Measurements from ENCODE around the gene TEAD3.
A peak's percentile ranks its signal among the peaks of the same experiment; 100 is the strongest.
"Not testable (repeated sequence)": the region's sequence is repeated elsewhere in the genome, so short reads cannot be mapped to it uniquely, and the experiment has no call there.

TEAD3 gene

DNA sequence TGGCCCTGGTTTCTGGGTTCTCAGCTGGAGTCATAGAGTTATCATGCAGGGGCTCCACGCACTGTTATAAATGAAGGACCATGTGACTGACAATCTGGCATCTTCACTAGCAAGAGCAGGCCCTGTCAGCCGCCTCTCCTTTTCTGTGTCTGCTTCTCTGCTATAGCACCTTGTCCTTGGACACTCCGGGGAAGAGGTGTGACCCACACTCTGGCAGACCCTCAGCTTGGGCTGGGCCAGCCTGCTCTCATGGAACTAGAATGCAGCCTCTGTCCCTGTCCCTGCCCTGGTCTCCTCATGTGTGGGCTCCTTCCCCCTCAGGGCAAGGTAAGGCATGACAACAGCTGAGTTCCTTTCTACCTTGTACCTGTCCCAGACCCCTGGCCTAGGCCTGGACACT lies 55.7 kb downstream of the TEAD3 start:
- Mint-ChIP-seq H3K36me3 (no peaks in the 10 kb centered on the region), H3K9me3 (no peaks in the 10 kb centered on the region), H3K27me3 (no peaks in the 10 kb centered on the region), H3K27ac (no peak overlapping the region), H3K4me3 (no peak overlapping the region), H3K4me1 (no peaks in the 10 kb centered on the region)
- no peak for ATAC-seq

- no peaks in the 10 kb centered on the region for H3K4me1 Mint-ChIP-seq
- ATAC-seq = no peak
- H3K4me3 Mint-ChIP-seq = no peak overlapping the region
- no peaks in the 10 kb centered on the region for H3K27me3 Mint-ChIP-seq
- no peak overlapping the region for H3K27ac Mint-ChIP-seq
- no peaks in the 10 kb centered on the region for H3K36me3 Mint-ChIP-seq
- H3K9me3 Mint-ChIP-seq = no peaks in the 10 kb centered on the region
These were observed 57.6 kb downstream of the TEAD3 start for GRCh38 chr6:35439308-35439707.

DNA sequence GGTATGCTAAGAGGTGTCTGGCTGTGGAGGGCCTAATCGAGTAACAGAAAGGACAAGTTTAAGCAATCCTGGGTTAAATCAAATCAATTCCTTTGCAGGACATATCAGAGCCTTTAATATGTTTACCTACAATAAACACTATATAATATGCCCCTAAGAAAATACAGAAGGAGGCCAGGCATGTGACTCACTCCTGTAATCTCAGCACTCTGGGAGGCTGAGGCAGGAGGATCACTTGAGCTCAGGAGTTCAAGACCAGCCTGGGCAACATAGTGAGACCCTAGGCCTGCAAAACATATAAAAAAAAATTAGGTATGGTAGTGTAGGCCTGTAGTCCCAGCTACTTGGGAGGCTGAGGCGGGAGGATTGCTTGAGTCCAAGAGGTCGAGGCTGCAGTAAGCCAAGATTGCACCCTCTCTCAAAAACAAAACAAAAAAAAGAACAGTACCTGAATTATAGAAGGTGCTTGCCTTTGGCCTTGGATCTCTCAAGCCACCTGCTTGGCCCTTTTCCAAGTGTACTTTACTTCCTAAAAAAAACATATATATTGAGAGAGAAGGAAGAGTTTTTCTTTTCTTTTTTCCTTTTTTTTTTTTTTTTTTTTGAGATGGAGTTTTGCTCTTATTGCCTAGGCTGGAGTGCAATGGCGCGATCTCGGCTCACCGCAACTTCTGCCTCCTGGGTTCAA lies 58.4 kb downstream of the TEAD3 start:
- H3K27me3 Mint-ChIP-seq, H3K27ac Mint-ChIP-seq, H3K4me1 Mint-ChIP-seq, H3K9me3 Mint-ChIP-seq, H3K36me3 Mint-ChIP-seq, H3K4me3 Mint-ChIP-seq, ATAC-seq: not testable (repeated sequence)

- Mint-ChIP-seq H3K9me3 (no peaks in the 10 kb centered on the region), H3K4me3 (no peak overlapping the region), H3K27me3 (no peaks in the 10 kb centered on the region), H3K36me3 (no peaks in the 10 kb centered on the region), H3K4me1 (no peaks in the 10 kb centered on the region), H3K27ac (no peak overlapping the region)
- ATAC-seq = peak; percentile 20
These were observed 60.6 kb downstream of the TEAD3 start for GRCh38 chr6:35436071-35436857.

GRCh38 chr6:35435074-35435837 lies 61.6 kb downstream of the TEAD3 start:
- Mint-ChIP-seq H3K36me3 (peaks cover 2% of the 10 kb centered on the region), H3K27ac (no peak overlapping the region), H3K4me3 (no peak overlapping the region), H3K4me1 (no peaks in the 10 kb centered on the region), H3K9me3 (no peaks in the 10 kb centered on the region), H3K27me3 (no peaks in the 10 kb centered on the region)
- ATAC-seq = peak; percentile 16

GRCh38 chr6:35432702-35433101 lies 64.2 kb downstream of the TEAD3 start:
- not testable (repeated sequence) for ATAC-seq, H3K4me3 Mint-ChIP-seq, H3K27me3 Mint-ChIP-seq, H3K4me1 Mint-ChIP-seq, H3K27ac Mint-ChIP-seq
- Mint-ChIP-seq H3K9me3 (peaks cover 11% of the 10 kb centered on the region), H3K36me3 (peaks cover 14% of the 10 kb centered on the region)

- Mint-ChIP-seq H3K4me1 (no peaks in the 10 kb centered on the region), H3K4me3 (no peak overlapping the region), H3K27me3 (no peaks in the 10 kb centered on the region), H3K27ac (no peak overlapping the region), H3K36me3 (peaks cover 18% of the 10 kb centered on the region), H3K9me3 (peaks cover 11% of the 10 kb centered on the region)
- ATAC-seq = no peak
These were observed 64.6 kb downstream of the TEAD3 start for GRCh38 chr6:35432291-35432690.

- no peak for ATAC-seq
- Mint-ChIP-seq H3K27ac (no peak overlapping the region), H3K4me1 (peaks cover 11% of the 10 kb centered on the region), H3K36me3 (peaks cover 42% of the 10 kb centered on the region), H3K4me3 (no peak overlapping the region), H3K9me3 (peaks cover 11% of the 10 kb centered on the region), H3K27me3 (no peaks in the 10 kb centered on the region)
These were observed 67.4 kb downstream of the TEAD3 start for GRCh38 chr6:35429463-35429862.

GRCh38 chr6:35428421-35429149 lies 68.3 kb downstream of the TEAD3 start:
- Mint-ChIP-seq H3K27ac (no peak overlapping the region), H3K9me3 (peaks cover 11% of the 10 kb centered on the region)

GRCh38 chr6:35427851-35428321 lies 69.0 kb downstream of the TEAD3 start:
- no peak overlapping the region for H3K27ac Mint-ChIP-seq
- H3K36me3 Mint-ChIP-seq = peaks cover 54% of the 10 kb centered on the region
- ATAC-seq = no peak
- H3K9me3 Mint-ChIP-seq = peaks cover 11% of the 10 kb centered on the region
- no peak overlapping the region for H3K4me3 Mint-ChIP-seq
- H3K4me1 Mint-ChIP-seq = peaks cover 11% of the 10 kb centered on the region
- H3K27me3 Mint-ChIP-seq = no peaks in the 10 kb centered on the region

More at GRCh38 chr6:35428421-35429149, 68.3 kb downstream of the TEAD3 start:
- no peaks in the 10 kb centered on the region for H3K27me3 Mint-ChIP-seq
- ATAC-seq = no peak
- peaks cover 51% of the 10 kb centered on the region for H3K36me3 Mint-ChIP-seq
- H3K4me3 Mint-ChIP-seq = no peak overlapping the region
- H3K4me1 Mint-ChIP-seq = peaks cover 11% of the 10 kb centered on the region

DNA sequence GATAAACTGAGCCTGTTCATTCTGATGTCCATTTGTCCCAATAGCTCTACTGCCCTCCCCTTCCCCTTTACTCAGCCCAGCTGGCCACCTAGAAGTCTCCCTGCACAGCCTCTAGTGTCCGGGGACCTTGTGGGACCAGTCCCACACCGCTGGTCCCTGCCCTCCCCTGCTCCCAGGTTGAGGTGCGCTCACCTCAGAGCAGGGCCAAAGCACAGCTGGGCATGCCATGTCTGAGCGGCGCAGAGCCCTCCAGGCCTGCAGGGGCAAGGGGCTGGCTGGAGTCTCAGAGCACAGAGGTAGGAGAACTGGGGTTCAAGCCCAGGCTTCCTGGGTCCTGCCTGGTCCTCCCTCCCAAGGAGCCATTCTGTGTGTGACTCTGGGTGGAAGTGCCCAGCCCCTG lies 69.4 kb downstream of the TEAD3 start:
- Mint-ChIP-seq H3K36me3 (peaks cover 57% of the 10 kb centered on the region), H3K4me1 (peaks cover 11% of the 10 kb centered on the region), H3K27me3 (no peaks in the 10 kb centered on the region), H3K9me3 (peaks cover 11% of the 10 kb centered on the region), H3K27ac (no peak overlapping the region), H3K4me3 (no peak overlapping the region)
- ATAC-seq = no peak

DNA sequence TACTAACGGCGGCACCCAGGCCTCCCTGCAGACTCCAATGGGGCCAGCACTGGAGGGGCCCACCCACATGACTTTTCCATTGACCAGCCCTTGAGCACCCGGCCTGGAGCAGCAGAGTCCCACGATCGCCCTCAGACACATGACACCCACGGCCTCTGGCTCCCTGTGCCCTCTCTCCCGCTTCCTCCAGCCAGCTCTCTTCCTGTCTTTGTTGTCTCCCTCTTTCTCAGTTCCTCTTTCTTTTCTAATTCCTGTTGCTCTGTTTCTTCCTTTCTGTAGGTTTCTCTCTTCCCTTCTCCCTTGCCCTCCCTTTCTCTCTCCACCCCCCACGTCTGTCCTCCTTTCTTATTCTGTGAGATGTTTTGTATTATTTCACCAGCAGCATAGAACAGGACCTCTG lies 70.8 kb downstream of the TEAD3 start:
- no peak overlapping the region for H3K4me3 Mint-ChIP-seq
- peak overlapping the region; percentile 15 for H3K27ac Mint-ChIP-seq
- peaks cover 11% of the 10 kb centered on the region for H3K4me1 Mint-ChIP-seq
- no peaks in the 10 kb centered on the region for H3K27me3 Mint-ChIP-seq
- ATAC-seq = no peak
- H3K36me3 Mint-ChIP-seq = peaks cover 66% of the 10 kb centered on the region
- peaks cover 11% of the 10 kb centered on the region for H3K9me3 Mint-ChIP-seq

DNA sequence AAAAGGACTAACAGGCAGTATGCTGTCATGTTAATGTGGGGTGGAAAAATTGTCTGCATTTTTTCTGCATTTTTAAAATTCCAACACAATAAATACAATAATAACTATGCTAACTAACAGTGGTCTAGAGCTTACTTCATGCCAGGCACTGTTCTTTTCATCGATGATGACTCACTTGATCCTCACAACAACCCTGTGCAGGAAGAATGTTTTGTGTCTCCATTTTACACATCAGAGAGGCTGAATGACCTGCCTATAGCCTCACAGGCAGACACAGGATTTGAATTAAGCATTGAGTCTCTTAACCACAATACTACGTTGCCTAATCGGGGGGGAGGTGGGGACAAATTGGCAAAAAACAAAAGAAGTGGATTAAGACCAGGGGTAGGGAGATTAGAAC lies 71.6 kb downstream of the TEAD3 start:
- Mint-ChIP-seq H3K36me3 (peaks cover 69% of the 10 kb centered on the region), H3K27me3 (no peaks in the 10 kb centered on the region), H3K9me3 (peaks cover 11% of the 10 kb centered on the region)

More for the DNA sequence above, 71.6 kb downstream of the TEAD3 start:
- Mint-ChIP-seq H3K4me1 (peaks cover 11% of the 10 kb centered on the region), H3K4me3 (no peak overlapping the region), H3K27ac (no peak overlapping the region)
- ATAC-seq = no peak
